Measurements from ENCODE around the gene EFNA5.

EFNA5 gene

GRCh38 chr5:107655831-107656230, 14.9 kb downstream of the EFNA5 start:
- Histone ChIP-seq H3K79me2 (ENCODE audit: insufficient read depth, low read depth) (no peaks in the 10 kb centered on the region), H3K27ac (no peak overlapping the region), H4K20me1 (ENCODE audit: insufficient read depth) (no peaks in the 10 kb centered on the region), H3K27me3 (ENCODE audit: insufficient read depth, low read depth) (no peaks in the 10 kb centered on the region), H3K4me3 (IDR thresholded peaks at IDR 0.05; ENCODE audit: insufficient read depth, low read depth, low read length) (no peak overlapping the region), H3K4me2 (no peak overlapping the region), H2AFZ (ENCODE audit: low read depth) (no peak overlapping the region), H3K4me1 (ENCODE audit: low read depth, poor library complexity, severe bottlenecking) (no peaks in the 10 kb centered on the region), H3K36me3 (ENCODE audit: insufficient read depth) (no peaks in the 10 kb centered on the region), H3K9ac (no peak overlapping the region)
- no peak for TF ChIP-seq CTCF (conservative IDR thresholded peaks at IDR 0.05; ENCODE audit: low read depth, low read length)

GRCh38 chr5:107654827-107655226, 15.9 kb downstream of the EFNA5 start:
- H3K9ac ChIP-seq = no peak overlapping the region
- H3K4me1 ChIP-seq (ENCODE audit: low read depth, poor library complexity, severe bottlenecking) = no peaks in the 10 kb centered on the region
- H3K27me3 ChIP-seq (ENCODE audit: insufficient read depth, low read depth) = no peaks in the 10 kb centered on the region
- no peak overlapping the region for H3K4me3 ChIP-seq (IDR thresholded peaks at IDR 0.05; ENCODE audit: insufficient read depth, low read depth, low read length)
- H3K79me2 ChIP-seq (ENCODE audit: insufficient read depth, low read depth) = no peaks in the 10 kb centered on the region
- no peak overlapping the region for H2AFZ ChIP-seq (ENCODE audit: low read depth)
- H4K20me1 ChIP-seq (ENCODE audit: insufficient read depth) = no peaks in the 10 kb centered on the region
- no peak overlapping the region for H3K4me2 ChIP-seq
- no peaks in the 10 kb centered on the region for H3K36me3 ChIP-seq (ENCODE audit: insufficient read depth)
- no peak for TF ChIP-seq CTCF (conservative IDR thresholded peaks at IDR 0.05; ENCODE audit: low read depth, low read length)
- no peak overlapping the region for H3K27ac ChIP-seq

GRCh38 chr5:107653685-107654084, 17.1 kb downstream of the EFNA5 start:
- no peak overlapping the region for H3K4me3 ChIP-seq (IDR thresholded peaks at IDR 0.05; ENCODE audit: insufficient read depth, low read depth, low read length)
- no peaks in the 10 kb centered on the region for H3K79me2 ChIP-seq (ENCODE audit: insufficient read depth, low read depth)
- H3K4me2 ChIP-seq = no peak overlapping the region
- no peaks in the 10 kb centered on the region for H3K27me3 ChIP-seq (ENCODE audit: insufficient read depth, low read depth)
- H3K9ac ChIP-seq = no peak overlapping the region
- H4K20me1 ChIP-seq (ENCODE audit: insufficient read depth) = no peaks in the 10 kb centered on the region
- no peak overlapping the region for H2AFZ ChIP-seq (ENCODE audit: low read depth)
- no peak for TF ChIP-seq CTCF (conservative IDR thresholded peaks at IDR 0.05; ENCODE audit: low read depth, low read length)
- H3K27ac ChIP-seq = no peak overlapping the region
- no peaks in the 10 kb centered on the region for H3K36me3 ChIP-seq (ENCODE audit: insufficient read depth)
- no peaks in the 10 kb centered on the region for H3K4me1 ChIP-seq (ENCODE audit: low read depth, poor library complexity, severe bottlenecking)

GRCh38 chr5:107652839-107653607, 17.7 kb downstream of the EFNA5 start:
- Histone ChIP-seq H3K4me2 (no peak overlapping the region), H3K4me3 (IDR thresholded peaks at IDR 0.05; ENCODE audit: insufficient read depth, low read depth, low read length) (no peak overlapping the region), H3K27ac (no peak overlapping the region), H2AFZ (ENCODE audit: low read depth) (no peak overlapping the region), H3K36me3 (ENCODE audit: insufficient read depth) (no peaks in the 10 kb centered on the region), H3K4me1 (ENCODE audit: low read depth, poor library complexity, severe bottlenecking) (no peaks in the 10 kb centered on the region), H4K20me1 (ENCODE audit: insufficient read depth) (no peaks in the 10 kb centered on the region), H3K9ac (no peak overlapping the region), H3K79me2 (ENCODE audit: insufficient read depth, low read depth) (no peaks in the 10 kb centered on the region), H3K27me3 (ENCODE audit: insufficient read depth, low read depth) (no peaks in the 10 kb centered on the region)
- TF ChIP-seq CTCF (conservative IDR thresholded peaks at IDR 0.05; ENCODE audit: low read depth, low read length) = no peak
